PC-9 (cell line): ENCODE measurements around the gene ATP8B1. TPM values are rescaled to one million over a fixed set of nuclear protein-coding genes. Genes with fewer than 3 reads are reported as not detected.

Experiments
- BruUV-seq: library from RNA; stranded (reverse); fragments of 400-500 nt; replicated peaks from 2 replicates; lab custom pipeline; 2021; lab: Mats Ljungman, UMichigan
- CTCF ChIA-PET: fragments of 300-600 bp; sonication (Branson Sonifier 250); formaldehyde crosslinking; loops from one replicate; lab custom pipeline; 2022; ENCODE audit warnings: antibody characterized with exemption; lab: Charles Lee
- POLR2A ChIA-PET: fragments of 300-600 bp; sonication (Branson Sonifier 250); formaldehyde crosslinking; loops from one replicate; lab custom pipeline; 2022; ENCODE audit warnings: antibody characterized with exemption; ENCODE audit not compliant: unreplicated experiment; lab: Charles Lee
- DNase-seq, 2 experiments: peaks; one replicate each; pipeline versions ENCODE4 v3.0.0 to v3.0.0-alpha.2; 2015 to 2022; ENCODE audit warnings: mixed read lengths in 1 of 2
- H2AFZ ChIP-seq: fragments of 200-600 bp; sonication (generic); 2 replicates; pipeline ENCODE4 v1.8.1; 2017; ENCODE audit warnings: antibody characterized with exemption
- H3F3A ChIP-seq: fragments of 200-600 bp; sonication (generic); 2 replicates; pipeline ENCODE4 v1.8.1; 2017; ENCODE audit warnings: antibody characterized with exemption, mild to moderate bottlenecking, low read depth; ENCODE audit not compliant: insufficient read depth
- H3K27ac ChIP-seq: fragments of 200-600 bp; sonication (generic); 2 replicates; pipeline ENCODE4 v1.6.1; 2016; ENCODE audit warnings: mixed run types
- H3K27me3 ChIP-seq: fragments of 200-600 bp; sonication (generic); 2 replicates; pipeline ENCODE4 v1.6.1; 2016; ENCODE audit warnings: low read depth, mixed run types; ENCODE audit not compliant: insufficient read depth
- H3K36me3 ChIP-seq: fragments of 200-600 bp; sonication (generic); 2 replicates; pipeline ENCODE4 v1.6.1; 2016; ENCODE audit warnings: low read depth, mixed run types
- H3K4me1 ChIP-seq: fragments of 200-600 bp; sonication (generic); replicated peaks from 2 replicates; pipeline ENCODE4 v1.6.1; 2016; ENCODE audit warnings: mixed run types; ENCODE audit not compliant: insufficient read depth
- H3K4me2 ChIP-seq: fragments of 200-600 bp; sonication (generic); 2 replicates; pipeline ENCODE4 v1.6.1; 2017; ENCODE audit warnings: mixed run types
- H3K4me3 ChIP-seq: fragments of 200-600 bp; sonication (generic); 2 replicates; pipeline ENCODE4 v1.6.1; 2016; ENCODE audit warnings: mixed run types
- H3K79me2 ChIP-seq: fragments of 200-600 bp; sonication (generic); 2 replicates; pipeline ENCODE4 v1.6.1; 2017; ENCODE audit warnings: low read depth, mixed run types
- H3K9me2 ChIP-seq: fragments of 200-600 bp; sonication (generic); 2 replicates; pipeline ENCODE4 v1.8.1; 2017; ENCODE audit warnings: mild to moderate bottlenecking; ENCODE audit not compliant: insufficient read depth
- H3K9me3 ChIP-seq: fragments of 200-600 bp; sonication (generic); 2 replicates; pipeline ENCODE4 v1.8.1; 2016; ENCODE audit warnings: low read depth; ENCODE audit not compliant: insufficient read depth
- H4K20me1 ChIP-seq: fragments of 200-600 bp; sonication (generic); 2 replicates; pipeline ENCODE4 v1.8.1; 2017; ENCODE audit not compliant: insufficient read depth
- CTCF ChIP-seq: fragments of 200-600 bp; sonication (generic); conservative IDR thresholded peaks from 2 replicates; pipeline ENCODE4 v1.6.1; 2017; ENCODE audit warnings: mixed run types, antibody characterized with exemption, mild to moderate bottlenecking, moderate library complexity
- EZH2 ChIP-seq: fragments of 200-600 bp; sonication (generic); IDR thresholded peaks from 2 replicates; pipeline ENCODE4 v1.8.0; 2017; ENCODE audit warnings: antibody characterized with exemption, low read depth
- intact Hi-C: fragments of 100-400 bp; cut with micrococcal nuclease; formaldehyde crosslinking; loops from one replicate; pipeline ENCODE4 v1.10.0; 2022; ENCODE audit not compliant: unreplicated experiment
- total RNA-seq: library from RNA; stranded (reverse); gene quantifications from 2 replicates; pipeline ENCODE4 v1.2.3, GENCODE V29; 2021

Gene ATP8B1
- total RNA-seq, 1 experiment from 2014 or later = 23.4 TPM

- DNase-seq = no peak
- no peak overlapping the region for H3K27ac ChIP-seq
- H3K27me3 ChIP-seq = no peaks in the 10 kb centered on the region
- no TSS peak for BruUV-seq
- no peaks in the 10 kb centered on the region for H3K9me2 ChIP-seq
- ChIA-PET CTCF (no interaction called here), POLR2A (no interaction called here)
- intact Hi-C loops = no loop called here
- TF ChIP-seq EZH2 = no peak
- no peak for TF ChIP-seq CTCF
- no peak overlapping the region for H3K4me3 ChIP-seq
- no peaks in the 10 kb centered on the region for H3K9me3 ChIP-seq
- H3K4me2 ChIP-seq = no peak overlapping the region
- no peaks in the 10 kb centered on the region for H3K4me1 ChIP-seq
- no peaks in the 10 kb centered on the region for H3K79me2 ChIP-seq
- H2AFZ ChIP-seq = no peak overlapping the region
- peaks cover 11% of the 10 kb centered on the region for H3K36me3 ChIP-seq
- no peaks in the 10 kb centered on the region for H4K20me1 ChIP-seq
- no peaks in the 10 kb centered on the region; the same call in 1 of the 2 replicates for H3F3A ChIP-seq
Measured at GRCh38 chr18:57664568-57665165, 138.4 kb downstream of the ATP8B1 start.

GRCh38 chr18:57660961-57661360, 142.2 kb downstream of the ATP8B1 start:
- H3K4me2 ChIP-seq = no peak overlapping the region
- no peaks in the 10 kb centered on the region for H3K79me2 ChIP-seq
- H2AFZ ChIP-seq = no peak overlapping the region
- no peaks in the 10 kb centered on the region; the same call in 1 of the 2 replicates for H3F3A ChIP-seq
- POLR2A ChIA-PET = no interaction called here
- no peaks in the 10 kb centered on the region for H3K9me2 ChIP-seq
- H3K9me3 ChIP-seq = no peaks in the 10 kb centered on the region; the same call in 1 of the 2 replicates
- intact Hi-C loops = no loop called here
- no peak overlapping the region for H3K27ac ChIP-seq
- no peaks in the 10 kb centered on the region for H4K20me1 ChIP-seq
- H3K27me3 ChIP-seq = no peaks in the 10 kb centered on the region
- no peak for DNase-seq
- H3K4me3 ChIP-seq = no peak overlapping the region
- TF ChIP-seq EZH2 (no peak), CTCF (no peak)
- H3K4me1 ChIP-seq = no peaks in the 10 kb centered on the region
- no TSS peak for BruUV-seq
- CTCF ChIA-PET = interaction anchor here (0.6 kb wide), 1 partner anchor 521 kb away, joined by 10 read pairs; no protein-coding TSS in a partner anchor
- H3K36me3 ChIP-seq = peaks cover 14% of the 10 kb centered on the region

- H2AFZ ChIP-seq = no peak overlapping the region
- H3K4me1 ChIP-seq = no peaks in the 10 kb centered on the region
- BruUV-seq = no TSS peak
- peaks cover 21% of the 10 kb centered on the region for H3K36me3 ChIP-seq
- H3K9me3 ChIP-seq = no peaks in the 10 kb centered on the region; the same call in 1 of the 2 replicates
- H3K27ac ChIP-seq = no peak overlapping the region
- no peaks in the 10 kb centered on the region for H3K79me2 ChIP-seq
- no peaks in the 10 kb centered on the region for H4K20me1 ChIP-seq
- H3K27me3 ChIP-seq = no peaks in the 10 kb centered on the region
- ChIA-PET CTCF (no interaction called here), POLR2A (no interaction called here)
- DNase-seq = no peak
- no peaks in the 10 kb centered on the region; the same call in 1 of the 2 replicates for H3F3A ChIP-seq
- H3K9me2 ChIP-seq = no peaks in the 10 kb centered on the region
- no peak for TF ChIP-seq EZH2
- no peak for TF ChIP-seq CTCF
- intact Hi-C loops = no loop called here
- H3K4me2 ChIP-seq = no peak overlapping the region
- no peak overlapping the region for H3K4me3 ChIP-seq
Measured at GRCh38 chr18:57659460-57660102, 143.5 kb downstream of the ATP8B1 start.
